Measurements from ENCODE around the gene CEP57L1. TPM values are rescaled to one million over a fixed set of nuclear protein-coding genes. Genes with fewer than 3 reads are reported as not detected.
A peak's percentile ranks its signal among the peaks of the same experiment; 100 is the strongest.

The CEP57L1 gene
- total RNA-seq, 4 donors from 2014 or later: 11.0 to 30.0 (median 16.3) TPM

DNA sequence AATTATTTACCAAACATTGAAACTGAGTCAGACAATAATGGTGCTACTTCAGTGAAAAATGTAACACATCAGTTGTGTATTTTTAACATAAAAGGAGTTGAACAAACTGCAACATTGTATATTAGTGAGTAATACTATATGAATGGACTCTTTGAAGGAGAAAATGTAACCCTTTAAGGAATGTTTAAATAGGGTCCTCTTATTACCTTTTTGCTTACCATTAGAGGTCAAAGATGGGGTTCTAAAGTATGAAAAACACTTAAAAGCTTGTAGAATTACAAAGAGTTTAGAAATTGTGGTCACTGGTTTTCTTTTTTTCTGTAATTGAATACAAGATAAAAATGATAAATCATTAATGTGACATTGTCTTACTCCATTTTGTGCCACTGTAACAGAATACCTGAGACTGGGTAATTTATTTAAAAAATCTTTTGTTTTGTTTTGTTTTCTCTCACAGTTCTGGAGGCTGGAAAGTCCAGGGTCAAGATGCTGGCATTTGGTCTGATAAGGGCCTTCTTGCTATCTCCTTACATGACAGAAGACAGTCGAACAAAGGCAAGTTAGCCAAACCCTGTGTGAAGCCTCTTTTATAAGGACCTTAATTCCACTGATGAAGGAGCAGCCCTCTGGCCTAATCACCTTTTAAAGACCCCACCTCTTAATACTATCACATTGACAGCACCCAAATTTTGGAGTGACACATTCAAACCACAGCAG lies 43.8 kb upstream of the CEP57L1 start:
- H3K9me3 ChIP-seq: no peaks in the 10 kb centered on the region
- H3K4me1 ChIP-seq: peaks cover 3 to 67% (median 7%) of the 10 kb centered on the region in 3 donors
- H3K27me3 ChIP-seq: no peaks in the 10 kb centered on the region
- TF ChIP-seq, protein P1, sequence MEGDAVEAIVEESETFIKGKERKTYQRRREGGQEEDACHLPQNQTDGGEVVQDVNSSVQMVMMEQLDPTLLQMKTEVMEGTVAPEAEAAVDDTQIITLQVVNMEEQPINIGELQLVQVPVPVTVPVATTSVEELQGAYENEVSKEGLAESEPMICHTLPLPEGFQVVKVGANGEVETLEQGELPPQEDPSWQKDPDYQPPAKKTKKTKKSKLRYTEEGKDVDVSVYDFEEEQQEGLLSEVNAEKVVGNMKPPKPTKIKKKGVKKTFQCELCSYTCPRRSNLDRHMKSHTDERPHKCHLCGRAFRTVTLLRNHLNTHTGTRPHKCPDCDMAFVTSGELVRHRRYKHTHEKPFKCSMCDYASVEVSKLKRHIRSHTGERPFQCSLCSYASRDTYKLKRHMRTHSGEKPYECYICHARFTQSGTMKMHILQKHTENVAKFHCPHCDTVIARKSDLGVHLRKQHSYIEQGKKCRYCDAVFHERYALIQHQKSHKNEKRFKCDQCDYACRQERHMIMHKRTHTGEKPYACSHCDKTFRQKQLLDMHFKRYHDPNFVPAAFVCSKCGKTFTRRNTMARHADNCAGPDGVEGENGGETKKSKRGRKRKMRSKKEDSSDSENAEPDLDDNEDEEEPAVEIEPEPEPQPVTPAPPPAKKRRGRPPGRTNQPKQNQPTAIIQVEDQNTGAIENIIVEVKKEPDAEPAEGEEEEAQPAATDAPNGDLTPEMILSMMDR (IDR thresholded peaks at IDR 0.05): no peak
- TF ChIP-seq POLR2AphosphoS5 (IDR thresholded peaks at IDR 0.05) (no peak), POLR2A (IDR thresholded peaks at IDR 0.05) (no peak), EP300 (IDR thresholded peaks at IDR 0.05) (no peak)
- ATAC-seq: no peak
- no peak overlapping the region for H3K4me3 ChIP-seq
- H3K27ac ChIP-seq: no peak overlapping the region
- no peaks in the 10 kb centered on the region for H3K36me3 ChIP-seq
- WGBS, 2 donors (ENCODE audit: low coverage in 1 of 2): 92 to 100% methylated on average over 1 of the region's 1 CpG

DNA sequence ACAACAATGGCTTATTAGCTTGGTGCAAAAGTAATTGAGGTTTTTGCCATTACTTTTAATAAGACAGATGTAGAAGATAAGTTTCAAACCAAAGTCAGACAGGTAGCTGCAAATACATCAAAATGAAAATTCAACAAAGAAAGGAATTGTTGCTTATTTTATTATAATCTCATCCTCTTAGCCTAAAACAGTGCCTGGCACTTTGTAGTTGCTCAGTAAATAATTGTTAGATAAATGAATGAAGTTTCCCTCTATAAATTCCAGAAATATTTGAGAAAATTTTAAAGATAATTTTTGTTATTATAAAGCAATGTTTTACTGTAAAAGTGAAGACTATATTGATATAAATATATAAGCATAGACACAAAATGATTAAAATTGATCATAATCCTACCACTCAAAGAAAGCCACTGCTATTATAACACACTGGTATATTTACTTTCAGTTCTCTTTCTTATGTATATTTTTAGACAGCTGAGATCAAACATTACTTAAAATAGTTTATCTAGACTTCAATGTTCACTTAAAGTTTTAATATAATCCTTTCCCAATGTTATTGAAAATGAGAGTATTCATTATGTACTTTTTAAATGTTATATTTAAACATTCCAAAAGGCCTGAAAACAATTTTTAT lies 43.2 kb upstream of the CEP57L1 start:
- Histone ChIP-seq H3K9me3 (no peaks in the 10 kb centered on the region), H3K36me3 (no peaks in the 10 kb centered on the region), H3K4me3 (no peak overlapping the region), H3K4me1 (peaks cover 3 to 74% (median 11%) of the 10 kb centered on the region in 3 donors), H3K27ac (no peak overlapping the region), H3K27me3 (no peaks in the 10 kb centered on the region)
- TF ChIP-seq POLR2AphosphoS5 (IDR thresholded peaks at IDR 0.05): no peak
- no peak for TF ChIP-seq EP300 (IDR thresholded peaks at IDR 0.05)
- TF ChIP-seq POLR2A (IDR thresholded peaks at IDR 0.05): no peak
- ATAC-seq: no peak

DNA sequence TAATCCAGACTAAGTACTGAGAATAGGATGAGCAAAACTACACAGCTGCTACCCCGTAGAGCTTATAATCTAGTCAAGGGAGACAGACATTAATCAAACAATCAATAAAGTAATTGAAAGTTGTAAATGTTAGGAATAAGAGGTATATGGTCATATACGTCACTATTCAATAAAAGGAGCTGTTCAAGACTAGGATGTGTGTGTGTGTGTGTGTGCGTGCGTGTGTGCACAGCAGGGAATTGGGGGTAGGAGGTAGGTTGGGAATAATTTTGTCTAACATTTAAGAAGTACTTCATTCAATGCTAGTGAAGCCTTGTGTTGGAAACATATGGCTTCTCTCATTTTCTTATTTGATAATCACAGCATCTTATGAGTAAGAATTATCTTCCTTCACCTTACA lies 42.5 kb upstream of the CEP57L1 start:
- Histone ChIP-seq H3K36me3 (no peaks in the 10 kb centered on the region), H3K9me3 (no peaks in the 10 kb centered on the region), H3K4me3 (no peak overlapping the region), H3K27me3 (no peaks in the 10 kb centered on the region), H3K27ac (no peak overlapping the region), H3K4me1 (peaks cover 3 to 81% (median 14%) of the 10 kb centered on the region in 3 donors)
- WGBS, 2 donors (ENCODE audit: low coverage in 1 of 2): 83 to 87% methylated on average over 4 of the region's 4 CpGs
- ATAC-seq: no peak
- TF ChIP-seq POLR2AphosphoS5 (IDR thresholded peaks at IDR 0.05) (no peak), POLR2A (IDR thresholded peaks at IDR 0.05) (no peak), EP300 (IDR thresholded peaks at IDR 0.05) (no peak)
- TF ChIP-seq, protein P1 (IDR thresholded peaks at IDR 0.05): no peak

DNA sequence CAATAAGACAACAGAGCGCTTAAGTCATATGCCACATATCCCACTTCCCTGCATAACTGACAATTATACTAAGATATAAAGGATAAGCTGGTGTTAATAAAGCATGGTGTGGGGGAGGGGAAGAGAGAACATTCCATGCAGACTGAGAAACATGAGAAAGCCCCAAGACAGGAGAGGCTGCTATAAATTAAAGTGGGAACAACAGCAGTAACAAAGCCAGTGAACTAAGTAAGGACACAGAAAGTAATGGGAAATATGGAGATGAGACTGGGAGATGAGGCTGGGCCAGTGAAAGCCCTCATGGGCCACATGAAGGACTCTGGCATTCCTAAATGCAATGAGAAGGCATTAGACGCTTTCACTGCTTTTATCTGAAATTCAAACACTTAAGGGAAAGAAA lies 42.0 kb upstream of the CEP57L1 start:
- 93 to 100% methylated on average over 1 to 2 of the region's 2 CpGs for WGBS, 2 donors (ENCODE audit: low coverage in 1 of 2)
- Histone ChIP-seq H3K4me3 (no peak overlapping the region), H3K27ac (no peak overlapping the region), H3K9me3 (no peaks in the 10 kb centered on the region), H3K36me3 (no peaks in the 10 kb centered on the region), H3K27me3 (no peaks in the 10 kb centered on the region), H3K4me1 (peaks cover 3 to 82% (median 18%) of the 10 kb centered on the region in 3 donors)
- no peak for ATAC-seq
- TF ChIP-seq EP300 (IDR thresholded peaks at IDR 0.05): no peak
- no peak for TF ChIP-seq POLR2AphosphoS5 (IDR thresholded peaks at IDR 0.05)
- TF ChIP-seq, protein P1 (IDR thresholded peaks at IDR 0.05): no peak
- no peak for TF ChIP-seq POLR2A (IDR thresholded peaks at IDR 0.05)

DNA sequence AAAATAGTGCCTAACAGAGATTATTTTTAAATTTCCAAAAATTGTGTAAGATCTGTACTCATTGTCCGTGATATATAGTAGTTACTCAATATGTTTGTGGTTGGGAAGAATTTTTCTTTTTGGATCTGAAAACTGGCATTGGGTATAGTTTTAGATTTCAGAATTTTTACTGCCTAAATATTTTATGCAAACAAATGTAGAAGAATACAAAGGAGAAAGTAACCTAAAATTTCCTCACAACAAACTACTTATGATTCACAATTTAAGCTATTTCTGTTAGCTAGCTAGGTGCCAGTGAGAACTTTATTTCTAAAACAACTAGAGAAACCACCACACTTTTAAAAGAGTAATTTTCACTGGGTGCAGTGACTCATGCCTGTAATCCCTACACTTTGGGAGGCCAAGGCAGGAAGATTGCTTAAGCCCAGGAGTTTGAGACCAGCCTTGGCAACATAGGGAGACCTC lies 39.5 kb upstream of the CEP57L1 start:
- no peaks in the 10 kb centered on the region for H3K9me3 ChIP-seq
- no peaks in the 10 kb centered on the region for H3K27me3 ChIP-seq
- H3K36me3 ChIP-seq: no peaks in the 10 kb centered on the region
- peak; percentile 58 for ATAC-seq
- peaks cover 18 to 91% (median 33%) of the 10 kb centered on the region in 3 donors for H3K4me1 ChIP-seq
- H3K27ac ChIP-seq: peak overlapping the region in 3 of 4 donors; percentile 9 to 33 (median 30)
- peak; percentile 5 for TF ChIP-seq POLR2AphosphoS5 (IDR thresholded peaks at IDR 0.05)
- TF ChIP-seq EP300 (IDR thresholded peaks at IDR 0.05): no peak
- no peak overlapping the region for H3K4me3 ChIP-seq
- 81 to 95% methylated on average over 1 of the region's 1 CpG for WGBS, 2 donors (ENCODE audit: low coverage in 1 of 2)

GRCh38 chr6:109056661-109057060 lies 38.6 kb upstream of the CEP57L1 start:
- no peak for ATAC-seq
- H3K4me1 ChIP-seq: peaks cover 19 to 93% (median 31%) of the 10 kb centered on the region in 3 donors
- TF ChIP-seq POLR2A (IDR thresholded peaks at IDR 0.05): no peak
- TF ChIP-seq EP300 (IDR thresholded peaks at IDR 0.05): no peak
- TF ChIP-seq, protein P1 (IDR thresholded peaks at IDR 0.05): no peak
- no peak for TF ChIP-seq POLR2AphosphoS5 (IDR thresholded peaks at IDR 0.05)
- no peak overlapping the region for H3K4me3 ChIP-seq
- no peaks in the 10 kb centered on the region for H3K36me3 ChIP-seq
- H3K27ac ChIP-seq: no peak overlapping the region
- no peaks in the 10 kb centered on the region for H3K27me3 ChIP-seq
- H3K9me3 ChIP-seq: no peaks in the 10 kb centered on the region
